Mesodermal cell (in vitro differentiated cells): Measurements from ENCODE around the gene C1orf116.

Experiments
- H3K27ac ChIP-seq: 2 replicates; pipeline ENCODE4 v1.7.0; 2013; ENCODE audit warnings: mild to moderate bottlenecking, low read depth, low read length, moderate library complexity; ENCODE audit not compliant: severe bottlenecking
- H3K36me3 ChIP-seq: 2 replicates; pipeline ENCODE4 v1.7.1; 2013; ENCODE audit warnings: mild to moderate bottlenecking, low read length, moderate library complexity; ENCODE audit not compliant: control insufficient read depth, insufficient read depth
- H3K4me1 ChIP-seq: one replicate; pipeline ENCODE4 v1.7.1; 2013; ENCODE audit warnings: mild to moderate bottlenecking, low read length; ENCODE audit not compliant: insufficient read depth, control insufficient read depth, poor library complexity, severe bottlenecking
- H3K4me3 ChIP-seq: 2 replicates; pipeline ENCODE4 v1.7.0; 2013; ENCODE audit warnings: low read length, control low read depth, mild to moderate bottlenecking; ENCODE audit not compliant: insufficient read depth, poor library complexity, severe bottlenecking; ENCODE audit errors: extremely low read depth
- H3K9me3 ChIP-seq: 2 replicates; pipeline ENCODE4 v1.7.1; 2013; ENCODE audit warnings: mild to moderate bottlenecking, low read length, moderate library complexity; ENCODE audit not compliant: control insufficient read depth
- WGBS, 2 experiments: methylation state at CpG; one replicate each; pipeline ENCODE4 v1.1.5; 2013; ENCODE audit warnings: missing lambda C conversion rate in 2 of 2; ENCODE audit not compliant: insufficient coverage in 2 of 2; 5-methylcytosine and 5-hydroxymethylcytosine counted together

C1orf116 gene

GRCh38 chr1:207026104-207026534 is 6.4 kb downstream of the C1orf116 start:
- Histone ChIP-seq H3K4me3 (no peak overlapping the region), H3K27ac (peak overlapping the region; percentile 90), H3K9me3 (no peaks in the 10 kb centered on the region), H3K36me3 (no peaks in the 10 kb centered on the region), H3K4me1 (peaks cover 37% of the 10 kb centered on the region)
- WGBS, 2 experiments = 60 to 91% methylated on average over 2 of the region's 4 CpGs

- Histone ChIP-seq H3K9me3 (no peaks in the 10 kb centered on the region), H3K4me3 (no peak overlapping the region), H3K27ac (peak overlapping the region; percentile 90), H3K36me3 (no peaks in the 10 kb centered on the region), H3K4me1 (peaks cover 44% of the 10 kb centered on the region)
- WGBS, 2 experiments = 25 to 26% methylated on average over 2 to 4 of the region's 5 CpGs
These were observed 7.2 kb downstream of the C1orf116 start for GRCh38 chr1:207025146-207025880.

DNA sequence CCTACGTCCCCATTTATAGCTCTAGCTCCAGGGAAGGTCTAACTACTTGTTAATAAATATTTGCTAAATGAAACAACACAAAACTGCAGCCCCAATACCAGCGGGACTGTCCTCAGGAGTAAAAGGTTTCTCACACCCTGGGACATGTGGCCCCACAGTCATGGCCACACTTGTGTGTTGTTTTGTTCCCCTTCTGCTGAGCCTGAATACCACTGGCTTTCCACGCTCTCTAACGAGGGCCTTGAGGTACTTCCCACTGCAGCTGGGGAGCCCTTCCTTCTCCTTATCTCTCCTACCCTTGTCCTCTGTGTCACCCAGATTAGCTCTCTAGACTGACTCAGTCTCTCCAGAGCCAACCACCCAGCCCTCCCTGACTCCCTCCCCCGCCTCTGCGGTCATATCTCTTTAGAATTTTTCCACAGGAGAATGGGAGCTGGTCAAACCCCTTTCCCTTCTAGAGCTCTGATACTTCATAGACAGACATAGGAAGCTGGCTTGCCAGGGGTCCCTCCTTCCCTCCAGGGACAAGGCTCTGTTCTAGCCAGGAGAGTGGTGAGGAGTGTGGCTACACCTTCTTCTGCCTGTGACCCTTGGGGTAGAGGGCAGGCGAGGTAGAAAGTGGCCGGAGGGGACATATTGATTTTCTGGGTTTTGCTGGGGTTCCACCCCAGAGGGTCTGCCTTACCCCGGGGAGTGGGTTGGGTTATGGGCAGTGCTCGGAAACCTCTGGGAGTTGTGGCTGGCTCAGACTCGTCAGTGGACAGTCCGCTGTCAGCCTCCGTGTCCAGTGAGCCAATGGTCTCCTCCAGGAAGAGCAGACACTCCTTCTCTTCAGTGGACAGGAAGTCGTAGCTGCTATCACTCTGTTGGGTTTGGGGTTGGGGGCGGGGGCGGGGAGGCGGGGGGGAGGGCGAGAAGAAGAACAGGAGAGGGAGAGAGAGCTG is 8.1 kb downstream of the C1orf116 start:
- Histone ChIP-seq H3K36me3 (no peaks in the 10 kb centered on the region), H3K4me3 (no peak overlapping the region), H3K9me3 (no peaks in the 10 kb centered on the region), H3K4me1 (peaks cover 47% of the 10 kb centered on the region), H3K27ac (peak overlapping the region; percentile 92)
- 70 to 76% methylated on average over 10 to 11 of the region's 18 CpGs for WGBS, 2 experiments

DNA sequence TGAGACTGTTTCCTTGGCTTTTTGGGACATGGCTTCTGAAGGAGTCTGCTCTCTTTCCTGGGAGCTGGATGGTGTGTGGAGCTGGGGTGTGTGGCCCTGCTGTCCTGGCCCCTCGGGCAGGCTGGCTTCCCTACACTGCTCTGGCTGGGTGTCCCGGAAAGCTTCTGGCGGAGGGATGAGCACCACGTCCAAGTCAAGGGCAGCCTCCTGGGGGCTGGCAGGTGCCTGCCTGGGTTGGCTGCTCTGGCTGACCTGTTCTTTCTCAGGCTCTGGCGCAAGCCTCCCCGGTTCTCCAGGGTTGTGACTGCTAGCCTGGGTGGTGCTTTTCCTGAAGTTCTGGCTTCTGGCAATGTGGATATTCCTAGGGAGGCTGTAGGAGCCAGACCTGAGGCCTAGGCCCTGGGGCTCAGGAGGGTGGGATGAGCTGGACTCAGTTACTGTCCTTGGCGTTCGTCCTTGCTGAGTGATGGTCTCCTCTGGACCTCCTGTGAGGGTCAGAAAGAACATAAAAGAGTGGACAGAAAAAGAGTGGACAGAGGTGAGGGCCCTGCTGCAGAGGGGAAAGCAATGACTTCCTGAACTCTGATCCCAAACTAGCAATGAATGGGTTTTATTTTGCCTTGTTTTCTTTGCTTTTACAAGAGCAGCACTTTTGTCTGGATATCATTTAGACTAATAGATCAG is 9.4 kb downstream of the C1orf116 start:
- Histone ChIP-seq H3K9me3 (no peaks in the 10 kb centered on the region), H3K4me3 (no peak overlapping the region), H3K27ac (no peak overlapping the region), H3K36me3 (no peaks in the 10 kb centered on the region), H3K4me1 (peaks cover 47% of the 10 kb centered on the region)
- 96 to 97% methylated on average over 8 of the region's 8 CpGs for whole genome bisulfite sequencing, 2 experiments

- WGBS, 2 experiments = 93 to 97% methylated on average over 13 to 15 of the region's 15 CpGs
- Histone ChIP-seq H3K27ac (no peak overlapping the region), H3K9me3 (no peaks in the 10 kb centered on the region), H3K4me1 (peaks cover 40% of the 10 kb centered on the region), H3K36me3 (no peaks in the 10 kb centered on the region), H3K4me3 (no peak overlapping the region)
These were observed 10.5 kb downstream of the C1orf116 start for GRCh38 chr1:207021876-207022596.

GRCh38 chr1:207021139-207021861 is 11.3 kb downstream of the C1orf116 start:
- 72 to 75% methylated on average over 5 to 7 of the region's 8 CpGs for WGBS, 2 experiments
- Histone ChIP-seq H3K36me3 (no peaks in the 10 kb centered on the region), H3K4me3 (no peak overlapping the region), H3K4me1 (peaks cover 33% of the 10 kb centered on the region), H3K27ac (peak overlapping the region; percentile 33), H3K9me3 (no peaks in the 10 kb centered on the region)

- H3K36me3 ChIP-seq = no peaks in the 10 kb centered on the region
- no peak overlapping the region for H3K4me3 ChIP-seq
- H3K4me1 ChIP-seq = peaks cover 27% of the 10 kb centered on the region
- peak overlapping the region; percentile 33 for H3K27ac ChIP-seq
- WGBS, 2 experiments = 87 to 100% methylated on average over 2 of the region's 4 CpGs
- H3K9me3 ChIP-seq = no peaks in the 10 kb centered on the region
These were observed 11.8 kb downstream of the C1orf116 start for GRCh38 chr1:207020709-207021107.

- no peak overlapping the region for H3K4me3 ChIP-seq
- peaks cover 22% of the 10 kb centered on the region for H3K4me1 ChIP-seq
- no peaks in the 10 kb centered on the region for H3K36me3 ChIP-seq
- H3K27ac ChIP-seq = peak overlapping the region; percentile 33
- H3K9me3 ChIP-seq = no peaks in the 10 kb centered on the region
- WGBS, 2 experiments = 92 to 94% methylated on average over 3 to 5 of the region's 9 CpGs
These were observed 12.4 kb downstream of the C1orf116 start for GRCh38 chr1:207020065-207020708.

GRCh38 chr1:207019661-207020060 is 12.9 kb downstream of the C1orf116 start:
- H3K27ac ChIP-seq = no peak overlapping the region
- no peak overlapping the region for H3K4me3 ChIP-seq
- peaks cover 18% of the 10 kb centered on the region for H3K4me1 ChIP-seq
- H3K36me3 ChIP-seq = no peaks in the 10 kb centered on the region
- 100% methylated on average over 1 of the region's 2 CpGs for WGBS, 2 experiments
- H3K9me3 ChIP-seq = no peaks in the 10 kb centered on the region
